Vagina (tissue), 2 donors: ENCODE data around the gene UMODL1.

Source experiments
- CTCF ChIP-seq, 3 experiments: fragments of 450-650 bp in 2 of 3; fragments of 200-600 bp in 1 of 3; sonication (generic) in 1 of 3; IDR thresholded peaks; one replicate each; pipeline ENCODE4 v1.5.1; 2017 to 2019; ENCODE audit warnings: antibody characterized with exemption in 3 of 3, mild to moderate bottlenecking in 2 of 3, moderate library complexity in 2 of 3
- POLR2A ChIP-seq, 2 donors: fragments of 450-650 bp; IDR thresholded peaks; one replicate each; pipeline ENCODE4 v1.6.1; 2017; ENCODE audit warnings: antibody characterized with exemption in 2 of 2, mild to moderate bottlenecking in 2 of 2, moderate library complexity in 2 of 2
- POLR2AphosphoS5 ChIP-seq, 2 donors: sonication (generic); formaldehyde crosslinking; IDR thresholded peaks; one replicate each; pipeline ENCODE4 v1.9.0; 2017; ENCODE audit warnings: antibody characterized with exemption in 2 of 2, mild to moderate bottlenecking in 2 of 2, low read depth in 1 of 2; ENCODE audit not compliant: insufficient read depth in 1 of 2

DNA sequence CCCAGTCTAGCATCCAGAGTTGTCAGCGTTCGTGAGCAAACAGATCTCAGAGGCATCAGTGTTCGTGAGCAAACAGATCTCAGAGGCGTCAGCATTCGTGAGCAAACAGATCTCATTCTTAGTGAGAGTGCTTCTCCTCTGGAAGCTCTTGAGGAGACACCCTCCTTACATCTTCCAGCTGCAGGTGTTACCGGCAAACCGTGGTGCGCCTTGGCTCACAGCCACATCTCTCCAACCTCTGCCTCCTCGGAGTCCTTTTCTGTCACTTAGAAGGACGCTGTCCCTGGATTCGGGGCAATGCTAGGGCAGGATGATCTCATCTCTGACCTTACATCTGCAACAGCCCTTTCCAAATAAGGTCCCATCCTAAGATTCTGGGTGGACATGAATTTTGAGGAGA, 14.6 kb upstream of the UMODL1 start:
- no peak for TF ChIP-seq POLR2A (IDR thresholded peaks at IDR 0.05)
- TF ChIP-seq CTCF (IDR thresholded peaks at IDR 0.05) = no peak
- TF ChIP-seq POLR2AphosphoS5 (IDR thresholded peaks at IDR 0.05; ENCODE audit: insufficient read depth in 1 of 2, low read depth in 1 of 2) = no peak
